Trophoblast cell (in vitro differentiated cells and primary cell): Measurements from ENCODE around the gene FYTTD1.

Experiments used
- DNase-seq, 2 donors: peaks; one replicate each; pipeline ENCODE4 v3.0.0-alpha.2; 2016
- H2AFZ ChIP-seq: 2 replicates; pipeline ENCODE4 v1.6.1; 2013; ENCODE audit warnings: low read length, moderate library complexity, mild to moderate bottlenecking; ENCODE audit not compliant: insufficient read depth, poor library complexity
- H2AK5ac ChIP-seq: 2 replicates; pipeline ENCODE4 v1.6.1; 2013; ENCODE audit warnings: mild to moderate bottlenecking, low read length
- H2BK120ac ChIP-seq: 2 replicates; pipeline ENCODE4 v1.6.1; 2013; ENCODE audit warnings: low read length, mild to moderate bottlenecking, moderate library complexity; ENCODE audit not compliant: insufficient read depth, poor library complexity
- H2BK12ac ChIP-seq: 2 replicates; pipeline ENCODE4 v1.6.1; 2013; ENCODE audit warnings: mild to moderate bottlenecking, low read length, moderate library complexity
- H2BK5ac ChIP-seq: 2 replicates; pipeline ENCODE4 v1.6.1; 2013; ENCODE audit warnings: low read length, low read depth, moderate library complexity, mild to moderate bottlenecking; ENCODE audit not compliant: poor library complexity
- H3K14ac ChIP-seq: 2 replicates; pipeline ENCODE4 v1.6.1; 2013; ENCODE audit warnings: mild to moderate bottlenecking, low read length
- H3K18ac ChIP-seq: 2 replicates; pipeline ENCODE4 v1.6.1; 2013; ENCODE audit warnings: mild to moderate bottlenecking, low read length
- H3K23ac ChIP-seq: 2 replicates; pipeline ENCODE4 v1.6.1; 2013; ENCODE audit warnings: low read length
- H3K27ac ChIP-seq: 2 replicates; pipeline ENCODE4 v1.5.1; 2013; ENCODE audit warnings: low read depth, mild to moderate bottlenecking, inconsistent platforms, low read length, moderate library complexity
- H3K27me3 ChIP-seq: 2 replicates; pipeline ENCODE4 v1.6.1; 2013; ENCODE audit warnings: inconsistent platforms, mild to moderate bottlenecking, low read length, moderate library complexity; ENCODE audit not compliant: insufficient read depth
- H3K36me3 ChIP-seq, 2 experiments: 1 replicate in 1 of 2; 2 replicates in 1 of 2; pipeline ENCODE4 v1.6.1; 2013; ENCODE audit warnings: low read length in 2 of 2, mild to moderate bottlenecking in 2 of 2, moderate library complexity in 1 of 2; ENCODE audit not compliant: insufficient read depth in 2 of 2, control insufficient read depth in 1 of 2
- H3K4ac ChIP-seq: 2 replicates; pipeline ENCODE4 v1.6.1; 2013; ENCODE audit warnings: low read depth, mild to moderate bottlenecking, low read length, moderate library complexity
- H3K4me1 ChIP-seq, 2 experiments: 1 replicate in 1 of 2; 2 replicates in 1 of 2; pipeline ENCODE4 v1.6.1; 2013; ENCODE audit warnings: low read length in 2 of 2, mild to moderate bottlenecking in 2 of 2, moderate library complexity in 1 of 2; ENCODE audit not compliant: insufficient read depth in 2 of 2, control insufficient read depth in 1 of 2
- H3K4me2 ChIP-seq: 2 replicates; pipeline ENCODE4 v1.6.1; 2013; ENCODE audit warnings: inconsistent platforms, mild to moderate bottlenecking, low read length, moderate library complexity
- H3K4me3 ChIP-seq: 2 replicates; pipeline ENCODE4 v1.5.1; 2013; ENCODE audit warnings: mild to moderate bottlenecking, low read depth, low read length, inconsistent platforms
- H3K79me1 ChIP-seq: one replicate; pipeline ENCODE4 v1.6.1; 2013; ENCODE audit warnings: low read length
- H3K79me2 ChIP-seq: 2 replicates; pipeline ENCODE4 v1.6.1; 2013; ENCODE audit warnings: low read length, mild to moderate bottlenecking; ENCODE audit not compliant: control insufficient read depth, insufficient read depth, poor library complexity
- H3K9ac ChIP-seq: 2 replicates; pipeline ENCODE4 v1.6.1; 2013; ENCODE audit warnings: mild to moderate bottlenecking, low read length
- H3K9me3 ChIP-seq: 2 replicates; pipeline ENCODE4 v1.6.1; 2013; ENCODE audit warnings: low read depth, mild to moderate bottlenecking, control low read depth, inconsistent platforms, low read length; ENCODE audit not compliant: insufficient read depth
- H4K12ac ChIP-seq: 2 replicates; pipeline ENCODE4 v1.6.1; 2013; ENCODE audit warnings: low read depth, mild to moderate bottlenecking, low read length, moderate library complexity
- H4K8ac ChIP-seq: 2 replicates; pipeline ENCODE4 v1.6.1; 2013; ENCODE audit warnings: low read depth, mild to moderate bottlenecking, low read length, moderate library complexity
- H4K91ac ChIP-seq: one replicate; pipeline ENCODE4 v1.6.1; 2013; ENCODE audit warnings: low read depth, mild to moderate bottlenecking, low read length, moderate library complexity
- WGBS: extraction: QIAGEN DNeasy Blood & Tissue Kit; methylation state at CpG from one replicate; pipeline ENCODE4 v1.1.7; 2013; ENCODE audit warnings: missing lambda C conversion rate; ENCODE audit not compliant: insufficient read length, insufficient coverage; ENCODE audit errors: extremely low coverage; 5-methylcytosine and 5-hydroxymethylcytosine counted together

FYTTD1 gene

GRCh38 chr3:197794115-197794514 is 44.4 kb downstream of the FYTTD1 start:
- no peak overlapping the region for H3K9ac ChIP-seq
- no peak overlapping the region for H3K4me3 ChIP-seq
- no peaks in the 10 kb centered on the region for H3K9me3 ChIP-seq
- H4K91ac ChIP-seq = no peak overlapping the region
- H2AFZ ChIP-seq = no peak overlapping the region
- no peak overlapping the region for H2BK120ac ChIP-seq
- H3K14ac ChIP-seq = no peak overlapping the region
- H3K18ac ChIP-seq = no peak overlapping the region
- H3K27me3 ChIP-seq = no peaks in the 10 kb centered on the region
- no peak overlapping the region for H4K12ac ChIP-seq
- no peak for DNase-seq
- peaks cover 11% of the 10 kb centered on the region for H3K79me1 ChIP-seq
- peak overlapping the region; percentile 86 for H3K4ac ChIP-seq
- H2AK5ac ChIP-seq = no peak overlapping the region
- H3K27ac ChIP-seq = no peak overlapping the region
- H3K36me3 ChIP-seq = no peaks in the 10 kb centered on the region
- no peak overlapping the region for H3K4me2 ChIP-seq
- H2BK12ac ChIP-seq = no peak overlapping the region
- H2BK5ac ChIP-seq = no peak overlapping the region
- no peak overlapping the region for H3K23ac ChIP-seq
- H3K4me1 ChIP-seq = peaks cover 0 to 1% of the 10 kb centered on the region in 2 experiments
- no CpG with 5 or more reads among the region's 1 CpG for WGBS
- H3K79me2 ChIP-seq = peaks cover 12% of the 10 kb centered on the region
- no peak overlapping the region for H4K8ac ChIP-seq

DNA sequence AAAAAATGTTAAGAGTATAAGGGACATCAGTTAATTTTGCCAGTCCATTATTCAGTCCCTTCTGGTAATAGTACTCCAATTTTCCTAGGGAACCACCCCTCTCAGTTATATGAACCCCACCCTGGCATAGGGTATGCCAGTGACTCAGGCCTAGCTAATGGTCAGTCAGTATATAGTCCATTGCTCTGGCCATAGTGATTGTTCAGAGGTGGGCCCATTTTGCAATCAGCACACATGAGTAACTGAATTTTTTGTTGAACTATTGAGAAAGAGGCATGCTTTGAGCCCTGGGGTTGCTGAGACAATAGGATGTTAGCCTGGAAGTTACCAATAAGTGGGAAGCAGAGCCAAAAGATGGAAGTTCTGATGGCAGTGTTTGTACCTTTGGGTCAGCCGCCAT is 45.5 kb downstream of the FYTTD1 start:
- Histone ChIP-seq H3K4me3 (no peak overlapping the region), H4K12ac (no peak overlapping the region), H3K36me3 (no peaks in the 10 kb centered on the region), H3K23ac (no peak overlapping the region), H3K27ac (no peak overlapping the region), H2BK120ac (no peak overlapping the region), H2AK5ac (no peak overlapping the region), H3K4me2 (no peak overlapping the region), H3K4me1 (peaks cover 0 to 1% of the 10 kb centered on the region in 2 experiments), H4K91ac (no peak overlapping the region), H2BK5ac (no peak overlapping the region), H3K79me2 (peaks cover 12% of the 10 kb centered on the region), H3K18ac (no peak overlapping the region), H2AFZ (no peak overlapping the region), H3K79me1 (peaks cover 11% of the 10 kb centered on the region), H3K9me3 (no peaks in the 10 kb centered on the region), H3K27me3 (no peaks in the 10 kb centered on the region), H3K4ac (no peak overlapping the region), H3K14ac (no peak overlapping the region), H2BK12ac (no peak overlapping the region), H4K8ac (no peak overlapping the region), H3K9ac (no peak overlapping the region)
- peak; percentile 78 to 89 for DNase-seq
- WGBS = no CpG with 5 or more reads among the region's 1 CpG

GRCh38 chr3:197796087-197796486 is 46.4 kb downstream of the FYTTD1 start:
- Histone ChIP-seq H2AFZ (no peak overlapping the region), H3K79me1 (peaks cover 8% of the 10 kb centered on the region), H3K79me2 (peaks cover 11% of the 10 kb centered on the region), H4K8ac (no peak overlapping the region), H3K9me3 (no peaks in the 10 kb centered on the region), H3K18ac (no peak overlapping the region), H2BK12ac (no peak overlapping the region), H3K4me2 (no peak overlapping the region), H3K4me1 (peaks cover 0 to 1% of the 10 kb centered on the region in 2 experiments), H3K9ac (no peak overlapping the region), H2BK120ac (no peak overlapping the region), H3K4me3 (no peak overlapping the region), H2AK5ac (no peak overlapping the region), H2BK5ac (no peak overlapping the region), H3K4ac (no peak overlapping the region), H4K12ac (no peak overlapping the region), H4K91ac (no peak overlapping the region), H3K36me3 (no peaks in the 10 kb centered on the region), H3K14ac (no peak overlapping the region), H3K27me3 (no peaks in the 10 kb centered on the region), H3K27ac (no peak overlapping the region), H3K23ac (no peak overlapping the region)
- no CpG with 5 or more reads among the region's 4 CpGs for WGBS
- peak in 1 of 2 donors; percentile 28 for DNase-seq

GRCh38 chr3:197798863-197799262 is 49.2 kb downstream of the FYTTD1 start:
- no peak for DNase-seq
- no peak overlapping the region for H2BK5ac ChIP-seq
- H3K14ac ChIP-seq = no peak overlapping the region
- no peaks in the 10 kb centered on the region for H3K36me3 ChIP-seq
- H3K23ac ChIP-seq = no peak overlapping the region
- no peak overlapping the region for H3K9ac ChIP-seq
- H2AK5ac ChIP-seq = no peak overlapping the region
- H4K8ac ChIP-seq = no peak overlapping the region
- no peak overlapping the region for H4K12ac ChIP-seq
- H3K4me3 ChIP-seq = no peak overlapping the region
- peaks cover 0 to 2% of the 10 kb centered on the region in 2 experiments for H3K4me1 ChIP-seq
- no peaks in the 10 kb centered on the region for H3K79me1 ChIP-seq
- H3K18ac ChIP-seq = no peak overlapping the region
- no peak overlapping the region for H2BK120ac ChIP-seq
- no peaks in the 10 kb centered on the region for H3K27me3 ChIP-seq
- no peak overlapping the region for H3K4me2 ChIP-seq
- H3K9me3 ChIP-seq = no peaks in the 10 kb centered on the region
- peaks cover 2% of the 10 kb centered on the region for H3K79me2 ChIP-seq
- no peak overlapping the region for H3K27ac ChIP-seq
- no CpG with 5 or more reads among the region's 3 CpGs for WGBS
- H3K4ac ChIP-seq = no peak overlapping the region
- no peak overlapping the region for H2AFZ ChIP-seq
- no peak overlapping the region for H2BK12ac ChIP-seq
- H4K91ac ChIP-seq = no peak overlapping the region
